ENCODE results near the gene ZDHHC12. TPM values are rescaled to one million over a fixed set of nuclear protein-coding genes. Genes with fewer than 3 reads are reported as not detected.

The ZDHHC12 gene
- total RNA-seq, 2 donors from 2014 or later, result 69.9 to 129 TPM

GRCh38 chr9:128675382-128675781, 48.5 kb downstream of the ZDHHC12 start:
- H3K4me1 ChIP-seq, result no peaks in the 10 kb centered on the region
- H3K27ac ChIP-seq, result no peak overlapping the region
- H3K9ac ChIP-seq (ENCODE audit: low read depth in 2 of 2, low read length in 2 of 2), result no peak overlapping the region
- no peak for DNase-seq
- no peaks in the 10 kb centered on the region for H3K36me3 ChIP-seq
- no peak overlapping the region for H3K4me3 ChIP-seq
- TF ChIP-seq CTCF (IDR thresholded peaks at IDR 0.05), result no peak
- intact Hi-C loops (cut with DNase I), result no loop called here
- H3K27me3 ChIP-seq, result no peaks in the 10 kb centered on the region
- no peaks in the 10 kb centered on the region for H3K9me3 ChIP-seq

Other genes with a start within 250 kb of the ZDHHC12 start
- gene GLE1, start 219.4 kb downstream of the ZDHHC12 start, total RNA-seq, result 10 to 100 TPM; 30.7 to 44.5 TPM
- 100 to 1,000 TPM; 263 to 282 TPM for gene SPTAN1, start 171.5 kb downstream of the ZDHHC12 start, total RNA-seq
- 100 to 1,000 TPM in 1 of 2 donors, 10 to 100 TPM in 1; 39.7 to 152 TPM for gene DYNC2I2, start 67.3 kb downstream of the ZDHHC12 start, total RNA-seq
- gene SET, start 34.9 kb downstream of the ZDHHC12 start, total RNA-seq, result 100 to 1,000 TPM; 222 to 348 TPM
- gene PKN3, start 21.6 kb downstream of the ZDHHC12 start, total RNA-seq, result 1 to 10 TPM; 2.8 to 7.5 TPM
- gene ZER1, start 47.8 kb upstream of the ZDHHC12 start, total RNA-seq, result 10 to 100 TPM; 35.1 to 54.7 TPM
- gene TBC1D13, start 63.1 kb upstream of the ZDHHC12 start, total RNA-seq, result 10 to 100 TPM; 17.4 to 21.6 TPM
- gene ENDOG, start 94.4 kb upstream of the ZDHHC12 start, total RNA-seq, result 10 to 100 TPM; 59.5 to 66.4 TPM
- gene SPOUT1, start 105.7 kb upstream of the ZDHHC12 start, total RNA-seq, result 10 to 100 TPM; 25.1 to 66.6 TPM
- 1 to 10 TPM; 2.0 to 5.1 TPM for gene KYAT1, start 157.8 kb upstream of the ZDHHC12 start, total RNA-seq
- 10 to 100 TPM; 26.5 to 31.5 TPM for gene LRRC8A, start 158.0 kb upstream of the ZDHHC12 start, total RNA-seq
- 1 to 10 TPM; 1.8 to 6.6 TPM for gene PHYHD1, start 196.9 kb upstream of the ZDHHC12 start, total RNA-seq
- 10 to 100 TPM in 1 of 2 donors, 1 to 10 TPM in 1; 7.9 to 15.8 TPM for gene DOLK, start 223.5 kb upstream of the ZDHHC12 start, total RNA-seq
- 10 to 100 TPM; 26.8 to 43.9 TPM for gene NUP188, start 223.6 kb upstream of the ZDHHC12 start, total RNA-seq